Measurements from ENCODE around the gene SEMA3E. TPM values are rescaled to one million over a fixed set of nuclear protein-coding genes. Genes with fewer than 3 reads are reported as not detected.
"Not testable (repeated sequence)": the region's sequence is repeated elsewhere in the genome, so short reads cannot be mapped to it uniquely, and the experiment has no call there.

Gene SEMA3E
- total RNA-seq, 1 experiment from 2014 or later, result 1.5 TPM

- Histone ChIP-seq H3K27me3 (no peaks in the 10 kb centered on the region), H3K9me3 (no peaks in the 10 kb centered on the region), H3K4me3 (no peak overlapping the region), H3K36me3 (no peaks in the 10 kb centered on the region)
- no peak for DNase-seq
Measured at GRCh38 chr7:83593921-83594475, 54.9 kb downstream of the SEMA3E start.

- H3K27me3 ChIP-seq, result no peaks in the 10 kb centered on the region
- H3K4me3 ChIP-seq, result no peak overlapping the region
- DNase-seq, result no peak
- no peaks in the 10 kb centered on the region for H3K36me3 ChIP-seq
- H3K9me3 ChIP-seq, result no peaks in the 10 kb centered on the region
Measured at GRCh38 chr7:83588602-83589240, 60.2 kb downstream of the SEMA3E start.

GRCh38 chr7:83586281-83586680, 62.7 kb downstream of the SEMA3E start:
- no peak for DNase-seq
- no peak overlapping the region for H3K4me3 ChIP-seq
- H3K9me3 ChIP-seq, result no peaks in the 10 kb centered on the region
- H3K36me3 ChIP-seq, result no peaks in the 10 kb centered on the region
- H3K27me3 ChIP-seq, result no peaks in the 10 kb centered on the region

GRCh38 chr7:83581667-83582435, 67.1 kb downstream of the SEMA3E start:
- Histone ChIP-seq H3K4me3 (no peak overlapping the region), H3K9me3 (no peaks in the 10 kb centered on the region), H3K27me3 (no peaks in the 10 kb centered on the region), H3K36me3 (no peaks in the 10 kb centered on the region)
- DNase-seq, result no peak

- Histone ChIP-seq H3K36me3 (no peaks in the 10 kb centered on the region), H3K27me3 (no peaks in the 10 kb centered on the region)
- no peak for DNase-seq
Measured at GRCh38 chr7:83579740-83580139, 69.2 kb downstream of the SEMA3E start.

GRCh38 chr7:83575436-83575835, 73.5 kb downstream of the SEMA3E start:
- Histone ChIP-seq H3K9me3 (no peaks in the 10 kb centered on the region), H3K36me3 (no peaks in the 10 kb centered on the region), H3K27me3 (no peaks in the 10 kb centered on the region), H3K4me3 (no peak overlapping the region)
- DNase-seq, result no peak

More at GRCh38 chr7:83579740-83580139, 69.2 kb downstream of the SEMA3E start:
- Histone ChIP-seq H3K4me3 (no peak overlapping the region), H3K9me3 (no peaks in the 10 kb centered on the region)

- Histone ChIP-seq H3K36me3 (no peaks in the 10 kb centered on the region), H3K9me3 (no peaks in the 10 kb centered on the region), H3K4me3 (no peak overlapping the region), H3K27me3 (no peaks in the 10 kb centered on the region)
- no peak for DNase-seq
Measured at GRCh38 chr7:83574616-83575015, 74.3 kb downstream of the SEMA3E start.

GRCh38 chr7:83562960-83563359, 86.0 kb downstream of the SEMA3E start:
- no peak overlapping the region for H3K4me3 ChIP-seq
- no peaks in the 10 kb centered on the region; the same call in 1 of the 2 replicates for H3K9me3 ChIP-seq
- H3K36me3 ChIP-seq, result no peaks in the 10 kb centered on the region
- no peaks in the 10 kb centered on the region for H3K27me3 ChIP-seq
- no peak for DNase-seq

GRCh38 chr7:83562289-83562688, 86.7 kb downstream of the SEMA3E start:
- Histone ChIP-seq H3K36me3 (no peaks in the 10 kb centered on the region), H3K4me3 (no peak overlapping the region), H3K27me3 (no peaks in the 10 kb centered on the region), H3K9me3 (no peaks in the 10 kb centered on the region; the same call in 1 of the 2 replicates)
- DNase-seq, result no peak

GRCh38 chr7:83559887-83560286, 89.1 kb downstream of the SEMA3E start:
- Histone ChIP-seq H3K4me3 (no peak overlapping the region), H3K36me3 (no peaks in the 10 kb centered on the region)
- no peak for DNase-seq

GRCh38 chr7:83552556-83552955, 96.4 kb downstream of the SEMA3E start:
- H3K27me3 ChIP-seq, H3K4me3 ChIP-seq, DNase-seq, H3K9me3 ChIP-seq, H3K36me3 ChIP-seq: not testable (repeated sequence)

More at GRCh38 chr7:83559887-83560286, 89.1 kb downstream of the SEMA3E start:
- H3K27me3 ChIP-seq, result no peaks in the 10 kb centered on the region
- H3K9me3 ChIP-seq, result no peaks in the 10 kb centered on the region; the same call in 1 of the 2 replicates

GRCh38 chr7:83550100-83550499, 98.8 kb downstream of the SEMA3E start:
- no peaks in the 10 kb centered on the region; the same call in 1 of the 2 replicates for H3K9me3 ChIP-seq
- H3K27me3 ChIP-seq, result no peaks in the 10 kb centered on the region
- no peaks in the 10 kb centered on the region for H3K36me3 ChIP-seq
- H3K4me3 ChIP-seq, result no peak overlapping the region
- peak; percentile 17 for DNase-seq

- H3K27me3 ChIP-seq, result no peaks in the 10 kb centered on the region
- no peak for DNase-seq
- no peaks in the 10 kb centered on the region for H3K36me3 ChIP-seq
- no peak overlapping the region for H3K4me3 ChIP-seq
- H3K9me3 ChIP-seq, result no peaks in the 10 kb centered on the region; the same call in 1 of the 2 replicates
Measured at GRCh38 chr7:83548250-83548649, 100.7 kb downstream of the SEMA3E start.

GRCh38 chr7:83547526-83547925, 101.4 kb downstream of the SEMA3E start:
- Histone ChIP-seq H3K4me3 (no peak overlapping the region), H3K9me3 (no peaks in the 10 kb centered on the region; the same call in 1 of the 2 replicates), H3K36me3 (no peaks in the 10 kb centered on the region), H3K27me3 (no peaks in the 10 kb centered on the region)
- DNase-seq, result peak; percentile 75

- Histone ChIP-seq H3K27me3 (no peaks in the 10 kb centered on the region), H3K4me3 (no peak overlapping the region), H3K9me3 (no peaks in the 10 kb centered on the region; the same call in 1 of the 2 replicates), H3K36me3 (no peaks in the 10 kb centered on the region)
- no peak for DNase-seq
Measured at GRCh38 chr7:83546586-83546985, 102.4 kb downstream of the SEMA3E start.

- H3K9me3 ChIP-seq, result no peaks in the 10 kb centered on the region
- no peak for DNase-seq
- H3K4me3 ChIP-seq, result no peak overlapping the region
- no peaks in the 10 kb centered on the region for H3K27me3 ChIP-seq
- H3K36me3 ChIP-seq, result no peaks in the 10 kb centered on the region
Measured at GRCh38 chr7:83541187-83541960, 107.6 kb downstream of the SEMA3E start.

- Histone ChIP-seq H3K36me3 (no peaks in the 10 kb centered on the region), H3K4me3 (no peak overlapping the region), H3K27me3 (no peaks in the 10 kb centered on the region), H3K9me3 (no peaks in the 10 kb centered on the region)
- no peak for DNase-seq
Measured at GRCh38 chr7:83534488-83534887, 114.5 kb downstream of the SEMA3E start.

Data from MG63 (cell line).